Stomach (tissue), 4 donors: Measurements from ENCODE around the gene TMEM109.

Experiments used
- CTCF ChIP-seq, 7 experiments: fragments of 450-650 bp in 4 of 7; fragments of 200-600 bp in 3 of 7; sonication (generic) in 3 of 7; IDR thresholded peaks; one replicate each; pipeline ENCODE4 v1.5.1; 2016 to 2019; ENCODE audit warnings: antibody characterized with exemption in 7 of 7, control low read depth in 2 of 7, mild to moderate bottlenecking in 1 of 7
- EP300 ChIP-seq: sonication (generic); formaldehyde crosslinking; IDR thresholded peaks from one replicate; pipeline ENCODE4 v1.6.1; 2017; ENCODE audit warnings: antibody characterized with exemption
- POLR2A ChIP-seq, 4 donors: fragments of 450-650 bp; IDR thresholded peaks; one replicate each; pipeline ENCODE4 v1.6.1; 2016; ENCODE audit warnings: antibody characterized with exemption in 4 of 4, control low read depth in 2 of 4, mild to moderate bottlenecking in 1 of 4, moderate library complexity in 1 of 4
- POLR2AphosphoS5 ChIP-seq, 3 donors: sonication (generic); formaldehyde crosslinking; IDR thresholded peaks; one replicate each; pipeline ENCODE4 v1.6.1; 2016; ENCODE audit warnings: antibody characterized with exemption in 3 of 3

GRCh38 chr11:60921777-60922335 is 7.9 kb downstream of the TMEM109 start:
- no peak for TF ChIP-seq CTCF (IDR thresholded peaks at IDR 0.05)
- TF ChIP-seq POLR2A (IDR thresholded peaks at IDR 0.05) = no peak
- no peak for TF ChIP-seq POLR2AphosphoS5 (IDR thresholded peaks at IDR 0.05)
- TF ChIP-seq EP300 = no peak
